Activated naive CD8-positive, alpha-beta T cell (primary cell): ENCODE measurements around the gene FLG.
"Not testable (repeated sequence)": the region's sequence is repeated elsewhere in the genome, so short reads cannot be mapped to it uniquely, and the experiment has no call there.

Experiments
- H3K27ac Mint-ChIP-seq: one replicate; pipeline ENCODE4 v1.8.0; 2021; ENCODE audit warnings: mixed read lengths
- H3K27me3 Mint-ChIP-seq: one replicate; pipeline ENCODE4 v1.8.0; 2021; ENCODE audit warnings: mixed read lengths
- H3K36me3 Mint-ChIP-seq: one replicate; pipeline ENCODE4 v1.8.0; 2021; ENCODE audit warnings: mixed read lengths
- H3K4me1 Mint-ChIP-seq: one replicate; pipeline ENCODE4 v1.8.0; 2021; ENCODE audit warnings: low read depth, mixed read lengths
- H3K4me3 Mint-ChIP-seq: one replicate; pipeline ENCODE4 v1.8.0; 2021; ENCODE audit warnings: mild to moderate bottlenecking, mixed read lengths
- H3K9me3 Mint-ChIP-seq: one replicate; pipeline ENCODE4 v1.8.0; 2021; ENCODE audit warnings: low read depth, mixed read lengths

The FLG gene

GRCh38 chr1:152325111-152325510 is at the start of gene FLG:
TSS of gene FLG (minus strand) at chr1:152325239. CDS start at chr1:152315456, 9,783 bp downstream.
- H3K4me3 Mint-ChIP-seq: no peak within 1 kb of the TSS
- H3K27me3 Mint-ChIP-seq: no peaks in the 10 kb centered on the region

GRCh38 chr1:152374451-152374850 is 49.4 kb upstream of the FLG start:
- H3K36me3 Mint-ChIP-seq: peaks cover 1% of the 10 kb centered on the region
- H3K27ac Mint-ChIP-seq: no peak overlapping the region
- H3K4me3 Mint-ChIP-seq: no peak overlapping the region
- H3K4me1 Mint-ChIP-seq: no peaks in the 10 kb centered on the region
- peaks cover 5% of the 10 kb centered on the region for H3K27me3 Mint-ChIP-seq
- no peaks in the 10 kb centered on the region for H3K9me3 Mint-ChIP-seq

More at GRCh38 chr1:152325111-152325510, at the start of gene FLG:
- Mint-ChIP-seq H3K36me3 (no peaks in the 10 kb centered on the region), H3K4me1 (no peaks in the 10 kb centered on the region), H3K9me3 (no peaks in the 10 kb centered on the region), H3K27ac (no peak within 1 kb of the TSS)

- peaks cover 5% of the 10 kb centered on the region for H3K9me3 Mint-ChIP-seq
- no peak overlapping the region for H3K4me3 Mint-ChIP-seq
- no peak overlapping the region for H3K27ac Mint-ChIP-seq
- no peaks in the 10 kb centered on the region for H3K4me1 Mint-ChIP-seq
- peaks cover 6% of the 10 kb centered on the region for H3K27me3 Mint-ChIP-seq
- peaks cover 3% of the 10 kb centered on the region for H3K36me3 Mint-ChIP-seq
Measured at GRCh38 chr1:152372672-152373071, 47.6 kb upstream of the FLG start.

- Mint-ChIP-seq H3K4me1 (no peaks in the 10 kb centered on the region), H3K4me3 (no peak overlapping the region), H3K27me3 (peaks cover 14% of the 10 kb centered on the region), H3K36me3 (peaks cover 3% of the 10 kb centered on the region), H3K9me3 (peaks cover 5% of the 10 kb centered on the region), H3K27ac (no peak overlapping the region)
Measured at GRCh38 chr1:152367436-152367835, 42.4 kb upstream of the FLG start.

GRCh38 chr1:152359906-152360305 is 34.9 kb upstream of the FLG start, which contains the start of gene FLG2:
TSS of gene FLG2 (minus strand) at chr1:152360006. CDS start at chr1:152358884, 1,122 bp downstream.
- H3K4me1 Mint-ChIP-seq: no peaks in the 10 kb centered on the region

GRCh38 chr1:152356736-152357135 is 31.7 kb upstream of the FLG start:
- Mint-ChIP-seq H3K27ac (no peak overlapping the region), H3K4me3 (no peak overlapping the region), H3K4me1 (no peaks in the 10 kb centered on the region), H3K9me3 (no peaks in the 10 kb centered on the region), H3K36me3 (peaks cover 4% of the 10 kb centered on the region), H3K27me3 (peaks cover 9% of the 10 kb centered on the region)

More at GRCh38 chr1:152359906-152360305, 34.9 kb upstream of the FLG start, which contains the start of gene FLG2:
- Mint-ChIP-seq H3K27ac (no peak within 1 kb of the TSS), H3K9me3 (no peaks in the 10 kb centered on the region), H3K27me3 (peaks cover 9% of the 10 kb centered on the region), H3K4me3 (no peak within 1 kb of the TSS), H3K36me3 (peaks cover 4% of the 10 kb centered on the region)

- H3K4me1 Mint-ChIP-seq: no peaks in the 10 kb centered on the region
- H3K27ac Mint-ChIP-seq: no peak overlapping the region
- H3K36me3 Mint-ChIP-seq: no peaks in the 10 kb centered on the region
- H3K27me3 Mint-ChIP-seq: peaks cover 4% of the 10 kb centered on the region
- no peak overlapping the region for H3K4me3 Mint-ChIP-seq
- no peaks in the 10 kb centered on the region for H3K9me3 Mint-ChIP-seq
Measured at GRCh38 chr1:152349611-152350010, 24.6 kb upstream of the FLG start.

GRCh38 chr1:152348447-152348846 is 23.4 kb upstream of the FLG start:
- Mint-ChIP-seq H3K27ac (no peak overlapping the region), H3K36me3 (no peaks in the 10 kb centered on the region), H3K27me3 (peaks cover 4% of the 10 kb centered on the region), H3K9me3 (no peaks in the 10 kb centered on the region), H3K4me1 (no peaks in the 10 kb centered on the region), H3K4me3 (no peak overlapping the region)

- H3K36me3 Mint-ChIP-seq: no peaks in the 10 kb centered on the region
- H3K27ac Mint-ChIP-seq: no peak overlapping the region
- no peak overlapping the region for H3K4me3 Mint-ChIP-seq
- no peaks in the 10 kb centered on the region for H3K9me3 Mint-ChIP-seq
- H3K4me1 Mint-ChIP-seq: no peaks in the 10 kb centered on the region
- peaks cover 8% of the 10 kb centered on the region for H3K27me3 Mint-ChIP-seq
Measured at GRCh38 chr1:152347116-152347728, 22.2 kb upstream of the FLG start.

- Mint-ChIP-seq H3K27ac (no peak overlapping the region), H3K4me1 (no peaks in the 10 kb centered on the region), H3K4me3 (no peak overlapping the region), H3K27me3 (peaks cover 8% of the 10 kb centered on the region), H3K9me3 (no peaks in the 10 kb centered on the region), H3K36me3 (no peaks in the 10 kb centered on the region)
Measured at GRCh38 chr1:152344438-152344837, 19.4 kb upstream of the FLG start.

GRCh38 chr1:152343006-152343405 is 18.0 kb upstream of the FLG start:
- Mint-ChIP-seq H3K4me3 (no peak overlapping the region), H3K4me1 (no peaks in the 10 kb centered on the region), H3K36me3 (no peaks in the 10 kb centered on the region), H3K27me3 (peaks cover 9% of the 10 kb centered on the region), H3K9me3 (no peaks in the 10 kb centered on the region), H3K27ac (no peak overlapping the region)

GRCh38 chr1:152335399-152335798 is 10.4 kb upstream of the FLG start:
- H3K4me3 Mint-ChIP-seq: no peak overlapping the region
- peaks cover 2% of the 10 kb centered on the region for H3K27me3 Mint-ChIP-seq
- H3K27ac Mint-ChIP-seq: no peak overlapping the region
- H3K4me1 Mint-ChIP-seq: no peaks in the 10 kb centered on the region
- H3K9me3 Mint-ChIP-seq: no peaks in the 10 kb centered on the region
- no peaks in the 10 kb centered on the region for H3K36me3 Mint-ChIP-seq

GRCh38 chr1:152328801-152329391 is 3.9 kb upstream of the FLG start:
- H3K4me1 Mint-ChIP-seq: no peaks in the 10 kb centered on the region
- H3K27me3 Mint-ChIP-seq: no peaks in the 10 kb centered on the region
- H3K9me3 Mint-ChIP-seq: no peaks in the 10 kb centered on the region
- H3K4me3 Mint-ChIP-seq: no peak overlapping the region
- no peak overlapping the region for H3K27ac Mint-ChIP-seq
- no peaks in the 10 kb centered on the region for H3K36me3 Mint-ChIP-seq

GRCh38 chr1:152313970-152314369 is 11.1 kb downstream of the FLG start:
- Mint-ChIP-seq H3K9me3 (no peaks in the 10 kb centered on the region), H3K27ac (no peak overlapping the region), H3K4me3 (no peak overlapping the region), H3K27me3 (no peaks in the 10 kb centered on the region), H3K4me1 (no peaks in the 10 kb centered on the region), H3K36me3 (peaks cover 9% of the 10 kb centered on the region)

- H3K27ac Mint-ChIP-seq: no peak overlapping the region
- H3K4me1 Mint-ChIP-seq: no peaks in the 10 kb centered on the region
- H3K9me3 Mint-ChIP-seq: no peaks in the 10 kb centered on the region
- no peaks in the 10 kb centered on the region for H3K27me3 Mint-ChIP-seq
- no peak overlapping the region for H3K4me3 Mint-ChIP-seq
- peaks cover 9% of the 10 kb centered on the region for H3K36me3 Mint-ChIP-seq
Measured at GRCh38 chr1:152313319-152313801, 11.7 kb downstream of the FLG start.

- H3K27me3 Mint-ChIP-seq, H3K9me3 Mint-ChIP-seq, H3K4me1 Mint-ChIP-seq, H3K27ac Mint-ChIP-seq, H3K4me3 Mint-ChIP-seq: not testable (repeated sequence)
- H3K36me3 Mint-ChIP-seq: peaks cover 13% of the 10 kb centered on the region
Measured at GRCh38 chr1:152312169-152312568, 12.9 kb downstream of the FLG start.
